ENCODE data around the gene OXCT1. TPM values are rescaled to one million over a fixed set of nuclear protein-coding genes. Genes with fewer than 3 reads are reported as not detected.
"Not testable (repeated sequence)": the region's sequence is repeated elsewhere in the genome, so short reads cannot be mapped to it uniquely, and the experiment has no call there.

Gene OXCT1
- total and polyA plus RNA-seq, 2 of the 13 experiments (the other 11 are each of a cell fraction or from before 2014, with no cell fraction given): 0.92 to 4.7 TPM

DNA sequence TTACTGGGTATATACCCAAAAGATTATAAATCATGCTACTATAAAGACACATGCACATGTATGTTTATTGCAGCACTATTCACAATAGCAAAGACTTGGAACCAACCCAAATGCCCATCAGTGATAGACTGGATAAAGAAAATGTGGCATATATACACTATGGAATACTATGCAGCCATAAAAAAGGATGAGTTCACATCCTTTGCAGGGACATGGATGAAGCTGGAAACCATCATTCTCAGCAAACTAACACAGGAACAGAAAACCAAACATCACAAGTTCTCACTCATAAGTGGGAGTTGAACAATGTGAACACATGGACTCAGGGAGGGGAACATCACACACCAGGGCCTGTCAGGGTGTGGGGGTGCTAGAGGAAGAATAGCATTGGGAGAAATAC, 155.8 kb downstream of the OXCT1 start:
- POLR2A ChIA-PET; H3K4me2 ChIP-seq (ENCODE audit: low read depth, low read length); DNase-seq (ENCODE audit: low spot score); H3K27ac ChIP-seq (ENCODE audit: extremely low read length, insufficient read depth, low read length); H3K27me3 ChIP-seq (ENCODE audit: control insufficient read depth in 1 of 2, insufficient read depth in 2 of 2, low read length in 2 of 2); CTCF ChIA-PET (ENCODE audit: low intra/inter-chr PET ratio, low total read pairs); intact Hi-C loops (cut with micrococcal nuclease; ENCODE audit: unreplicated experiment); H4K20me1 ChIP-seq (ENCODE audit: insufficient read depth, low read length); H3K36me3 ChIP-seq (replicated peaks in 1 of 2; ENCODE audit: control insufficient read depth in 1 of 2, insufficient read depth in 2 of 2, low read length in 2 of 2); H3K4me1 ChIP-seq (ENCODE audit: insufficient read depth, low read length); H3K4me3 ChIP-seq (replicated peaks in 1 of 3; ENCODE audit: insufficient read depth in 1 of 3, low read depth in 2 of 3, low read length in 3 of 3); H3K9me3 ChIP-seq (ENCODE audit: low read length); FAIRE-seq; H3K9ac ChIP-seq (ENCODE audit: insufficient read depth, low read depth, low read length); ATAC-seq; H2AFZ ChIP-seq (ENCODE audit: low read length); BruUV-seq (replicated peaks); H3K79me2 ChIP-seq (ENCODE audit: insufficient read depth, low read length): not testable (repeated sequence)
- in situ Hi-C loops (cut with HindIII; ENCODE audit: extremely low pct_ligation_motif_present, low pct_unique_long_range_greater_than_20kb): loop anchor here (25.0 kb wide), 1 partner anchor 123 kb away; no protein-coding TSS in a partner anchor

DNA sequence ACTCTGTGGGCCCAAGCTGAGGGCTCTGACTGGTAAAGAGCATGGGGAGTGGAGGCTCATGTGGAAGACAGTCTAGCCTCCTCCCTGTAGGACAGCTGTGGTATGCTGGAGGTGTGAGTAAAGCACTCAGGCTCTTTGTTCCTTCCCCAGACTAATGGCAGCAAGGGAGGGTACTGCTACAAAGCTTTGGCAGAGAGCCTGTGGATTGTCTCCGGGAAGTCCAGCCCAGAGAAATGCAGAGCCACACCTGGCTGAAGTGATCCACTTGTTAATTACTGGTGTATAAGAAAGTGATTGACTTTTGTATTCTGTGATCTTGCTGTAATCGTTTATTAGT, 161.7 kb downstream of the OXCT1 start:
- Histone ChIP-seq H4K20me1 (ENCODE audit: insufficient read depth, low read length) (no peaks in the 10 kb centered on the region), H3K27me3 (ENCODE audit: control insufficient read depth in 1 of 2, insufficient read depth in 2 of 2, low read length in 2 of 2) (no peaks in the 10 kb centered on the region), H3K4me1 (ENCODE audit: insufficient read depth, low read length) (no peaks in the 10 kb centered on the region), H3K79me2 (ENCODE audit: insufficient read depth, low read length) (no peaks in the 10 kb centered on the region), H3K9me3 (ENCODE audit: low read length) (peaks cover 13% of the 10 kb centered on the region; the same call in 1 of the 2 replicates), H3K27ac (ENCODE audit: extremely low read length, insufficient read depth, low read length) (no peak overlapping the region), H3K9ac (ENCODE audit: insufficient read depth, low read depth, low read length) (no peak overlapping the region), H3K36me3 (replicated peaks in 1 of 2; ENCODE audit: control insufficient read depth in 1 of 2, insufficient read depth in 2 of 2, low read length in 2 of 2) (no peaks in the 10 kb centered on the region), H2AFZ (ENCODE audit: low read length) (no peak overlapping the region), H3K4me3 (replicated peaks in 1 of 3; ENCODE audit: insufficient read depth in 1 of 3, low read depth in 2 of 3, low read length in 3 of 3) (no peak overlapping the region), H3K4me2 (ENCODE audit: low read depth, low read length) (no peak overlapping the region)
- FAIRE-seq: no peak
- intact Hi-C loops (cut with micrococcal nuclease; ENCODE audit: unreplicated experiment): loop anchor here (1.0 kb wide), 1 partner anchor 135 kb away; no protein-coding TSS in a partner anchor
- CTCF ChIA-PET (ENCODE audit: low intra/inter-chr PET ratio, low total read pairs): interaction anchor here (1.6 kb wide), 1 partner anchor 135 kb away, joined by 12 read pairs; no protein-coding TSS in a partner anchor
- POLR2A ChIA-PET: no interaction called here
- in situ Hi-C loops (cut with HindIII; ENCODE audit: extremely low pct_ligation_motif_present, low pct_unique_long_range_greater_than_20kb): loop anchor here (25.0 kb wide), 1 partner anchor 129 kb away; no protein-coding TSS in a partner anchor
- WGBS (ENCODE audit: low lambda C conversion rate): 29% methylated on average over 2 of the region's 2 CpGs
- BruUV-seq (replicated peaks): no TSS peak
- TF ChIP-seq, protein P1, sequence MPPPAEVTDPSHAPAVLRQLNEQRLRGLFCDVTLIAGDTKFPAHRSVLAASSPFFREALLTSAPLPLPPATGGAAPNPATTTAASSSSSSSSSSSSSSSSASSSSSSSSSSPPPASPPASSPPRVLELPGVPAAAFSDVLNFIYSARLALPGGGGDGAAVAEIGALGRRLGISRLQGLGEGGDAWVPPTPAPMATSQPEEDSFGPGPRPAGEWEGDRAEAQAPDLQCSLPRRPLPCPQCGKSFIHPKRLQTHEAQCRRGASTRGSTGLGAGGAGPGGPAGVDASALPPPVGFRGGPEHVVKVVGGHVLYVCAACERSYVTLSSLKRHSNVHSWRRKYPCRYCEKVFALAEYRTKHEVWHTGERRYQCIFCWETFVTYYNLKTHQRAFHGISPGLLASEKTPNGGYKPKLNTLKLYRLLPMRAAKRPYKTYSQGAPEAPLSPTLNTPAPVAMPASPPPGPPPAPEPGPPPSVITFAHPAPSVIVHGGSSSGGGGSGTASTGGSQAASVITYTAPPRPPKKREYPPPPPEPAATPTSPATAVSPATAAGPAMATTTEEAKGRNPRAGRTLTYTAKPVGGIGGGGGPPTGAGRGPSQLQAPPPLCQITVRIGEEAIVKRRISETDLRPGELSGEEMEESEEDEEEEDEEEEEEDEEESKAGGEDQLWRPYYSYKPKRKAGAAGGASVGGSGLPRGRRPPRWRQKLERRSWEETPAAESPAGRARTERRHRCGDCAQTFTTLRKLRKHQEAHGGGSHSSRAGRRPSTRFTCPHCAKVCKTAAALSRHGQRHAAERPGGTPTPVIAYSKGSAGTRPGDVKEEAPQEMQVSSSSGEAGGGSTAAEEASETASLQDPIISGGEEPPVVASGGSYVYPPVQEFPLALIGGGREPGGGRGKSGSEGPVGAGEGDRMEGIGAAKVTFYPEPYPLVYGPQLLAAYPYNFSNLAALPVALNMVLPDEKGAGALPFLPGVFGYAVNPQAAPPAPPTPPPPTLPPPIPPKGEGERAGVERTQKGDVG (CRISPR knock-in tag; IDR thresholded peaks at IDR 0.05; ENCODE audit: borderline replicate concordance): no peak
- no peak for TF ChIP-seq ATM (IDR thresholded peaks at IDR 0.05; ENCODE audit: borderline replicate concordance)
- no peak for DNase-seq (ENCODE audit: low spot score)
- no peak for ATAC-seq
